SIG-M5 treated with dmso at 0.1 percent for 504 hours (cell line): ENCODE data around the gene NISCH.

ENCODE experiments used
- DNase-seq: peaks from one replicate; lab custom pipeline; 2025; ENCODE audit not compliant: unreplicated experiment; lab: John Stamatoyannopoulos, UW

The NISCH gene

GRCh38 chr3:52435246-52436101 is 19.9 kb upstream of the NISCH start:
- DNase-seq, result no peak

DNA sequence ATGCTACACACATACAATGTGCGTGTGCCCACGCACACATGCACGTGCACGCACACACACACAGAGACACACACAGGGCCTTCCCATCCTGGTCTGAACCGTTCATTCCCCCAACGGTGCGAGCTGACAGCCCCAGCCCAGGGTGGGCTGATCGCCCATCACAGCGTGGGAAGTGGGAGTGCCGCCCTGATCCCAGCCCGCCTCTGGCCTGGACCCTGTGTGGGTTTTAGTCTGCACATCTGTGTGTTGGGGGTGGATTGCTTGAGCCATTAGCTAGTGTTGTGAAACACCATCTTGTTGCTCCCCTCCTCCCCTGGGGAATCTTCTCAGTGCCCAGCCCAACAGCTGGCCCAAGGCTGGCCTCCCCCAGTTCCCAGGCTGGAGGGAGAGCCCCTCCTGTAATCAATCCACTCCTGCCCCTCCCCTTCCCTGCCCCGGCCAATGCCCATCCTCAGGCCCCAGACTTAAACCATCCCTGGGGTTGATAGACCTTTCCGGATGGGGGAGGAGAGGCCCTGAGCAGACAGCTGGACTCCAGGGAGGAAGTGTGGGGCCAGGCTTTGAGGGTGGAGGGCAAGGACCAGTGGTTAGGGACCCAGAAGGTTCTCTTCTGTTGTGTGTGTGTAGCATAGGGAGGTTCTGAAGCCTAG is 18.8 kb upstream of the NISCH start:
- no peak for DNase-seq

GRCh38 chr3:52437326-52438103 is 17.9 kb upstream of the NISCH start:
- DNase-seq, result no peak

GRCh38 chr3:52438104-52438376 is 17.4 kb upstream of the NISCH start:
- no peak for DNase-seq

GRCh38 chr3:52438579-52439425 is 16.6 kb upstream of the NISCH start:
- DNase-seq, result no peak

- DNase-seq, result no peak
Observed at GRCh38 chr3:52439426-52440248, 15.8 kb upstream of the NISCH start.

DNA sequence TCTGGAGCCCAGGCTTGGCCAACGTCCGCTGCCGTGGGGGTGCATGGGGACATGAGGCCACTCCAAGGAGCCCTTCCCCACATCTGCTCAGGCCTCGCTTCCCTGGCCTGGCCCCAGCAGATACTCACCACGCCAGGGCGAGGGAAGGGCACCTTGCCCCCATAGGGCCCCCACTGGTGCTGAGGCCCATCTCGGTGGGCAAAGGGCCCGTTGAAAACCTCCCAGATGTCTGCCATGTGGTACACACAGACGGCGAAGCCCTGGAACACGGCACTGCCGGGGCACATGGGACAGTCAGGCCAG is 15.2 kb upstream of the NISCH start:
- no peak for DNase-seq

DNA sequence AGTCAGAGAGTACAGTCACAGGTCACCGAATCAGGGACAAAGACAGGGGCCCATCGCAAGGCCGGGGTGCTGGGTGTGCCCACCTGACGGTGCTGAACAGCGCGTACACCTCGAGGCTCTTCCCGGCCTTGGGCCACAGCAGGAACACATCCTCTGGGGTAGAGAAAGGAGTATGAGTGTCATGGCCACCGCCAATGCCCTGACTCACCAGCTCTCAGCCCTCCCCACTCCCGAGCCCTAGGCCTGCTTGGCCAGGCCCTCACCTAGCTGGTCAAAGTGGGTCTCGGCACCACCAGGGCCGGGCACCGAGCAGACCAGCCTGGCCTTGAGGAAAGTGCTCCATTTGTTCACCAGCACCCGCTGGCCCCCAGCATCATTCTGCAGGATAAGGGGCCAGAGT is 14.7 kb upstream of the NISCH start:
- no peak for DNase-seq

DNA sequence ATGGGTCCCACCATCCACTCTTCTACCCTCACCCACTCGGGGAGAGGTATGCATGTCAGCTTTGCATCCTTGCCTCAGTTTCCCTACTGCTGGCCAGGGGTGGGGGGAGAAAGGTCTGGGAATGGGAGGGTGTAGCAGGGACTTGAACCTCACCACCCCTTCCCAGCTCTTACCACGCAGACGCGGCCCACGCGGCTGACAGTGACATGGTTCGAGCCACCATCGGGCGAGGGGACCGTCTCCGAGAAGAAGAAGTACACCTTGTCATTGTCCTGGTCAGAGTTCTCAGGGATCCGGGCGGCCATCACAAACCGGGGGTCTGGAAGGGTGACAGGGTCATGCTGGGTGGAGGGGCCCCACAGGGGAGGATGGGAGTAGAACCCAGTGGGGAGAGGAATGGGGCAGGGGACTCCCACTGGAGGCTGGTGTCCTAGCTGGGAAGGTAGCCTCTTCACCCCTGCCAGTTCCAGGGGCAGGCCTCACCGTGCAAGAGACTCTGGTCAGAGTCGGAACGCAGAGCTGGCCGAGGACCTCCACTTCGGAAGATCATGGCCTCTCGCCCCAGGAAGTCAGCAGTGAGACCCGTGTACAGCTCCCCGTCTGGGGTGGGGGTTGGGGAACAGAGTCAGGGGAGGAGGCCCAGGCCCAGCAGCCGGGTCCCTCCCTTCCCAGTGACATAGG is 14.2 kb upstream of the NISCH start:
- DNase-seq, result no peak

DNA sequence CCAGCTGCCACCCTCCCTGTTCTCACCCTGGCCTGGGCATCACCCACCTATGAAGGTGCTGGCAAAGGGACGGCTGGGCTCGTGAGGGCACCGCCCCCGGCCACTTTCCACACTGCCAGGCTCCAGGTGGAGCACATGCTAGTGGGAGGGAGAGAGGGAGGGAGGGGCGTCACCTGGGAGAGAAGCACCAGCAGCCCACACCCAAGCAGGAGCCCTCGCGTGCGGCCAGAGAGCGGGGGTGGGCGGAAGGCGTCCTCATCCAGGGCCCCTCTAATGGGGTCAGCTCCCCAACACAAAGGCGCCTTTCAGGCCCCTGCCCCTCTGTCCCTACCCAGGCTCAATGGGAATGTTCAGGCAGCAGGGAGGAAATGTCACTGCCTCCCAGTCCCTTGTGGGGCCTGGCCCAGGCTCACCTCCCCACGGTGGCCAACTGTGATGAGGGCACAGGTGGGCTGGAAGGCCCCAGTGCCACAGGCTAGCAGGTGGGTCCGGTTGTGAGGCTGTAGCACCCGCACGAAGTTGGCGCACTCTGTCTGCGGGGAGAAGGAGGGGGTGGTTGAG is 13.6 kb upstream of the NISCH start:
- DNase-seq, result no peak

DNA sequence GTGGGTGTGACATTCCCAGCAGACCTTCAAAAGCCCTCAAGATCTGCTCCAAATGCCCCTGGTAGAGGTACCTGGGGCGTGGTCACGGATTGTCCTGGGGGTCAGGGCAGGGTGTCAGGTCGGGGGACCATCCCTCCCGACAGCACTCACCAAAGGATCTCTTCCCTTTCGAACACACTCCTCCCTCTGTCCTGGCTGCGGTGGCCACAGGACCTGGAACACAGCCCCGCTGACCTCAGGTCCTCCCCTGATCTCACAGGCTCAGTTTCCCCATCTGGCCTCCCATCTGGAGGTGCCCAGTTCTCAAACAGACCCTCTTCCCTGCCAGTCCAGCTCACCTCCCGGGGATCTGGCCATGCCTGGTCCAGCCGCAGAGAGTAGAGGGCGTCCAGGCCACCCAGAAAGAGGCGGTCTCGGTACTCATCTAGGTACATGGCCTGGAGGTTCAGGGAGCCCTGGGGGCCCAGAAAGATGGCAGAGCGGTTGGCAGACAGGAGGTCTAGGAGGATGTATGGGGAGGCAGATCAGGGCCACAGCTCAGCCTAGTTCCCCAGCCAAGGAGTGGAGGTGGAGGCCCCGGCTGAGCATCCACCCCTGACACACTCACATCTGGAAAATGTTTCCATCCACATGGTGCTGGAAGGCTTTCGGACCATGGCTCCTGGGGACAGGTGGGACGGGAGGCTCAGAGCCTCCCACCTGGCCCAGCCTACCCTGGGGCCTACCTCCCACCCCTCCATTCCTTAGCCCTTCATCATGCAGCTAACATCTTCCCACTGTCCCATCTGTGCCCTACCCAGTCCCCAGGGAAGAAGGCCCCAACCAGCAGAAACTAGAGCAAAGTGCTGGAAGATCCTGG is 12.8 kb upstream of the NISCH start:
- no peak for DNase-seq

- DNase-seq, result no peak
Observed at GRCh38 chr3:52443268-52443610, 12.2 kb upstream of the NISCH start.

GRCh38 chr3:52443791-52444687 is 11.4 kb upstream of the NISCH start:
- no peak for DNase-seq

- DNase-seq, result peak; percentile 79
Observed at GRCh38 chr3:52444860-52445793, 10.3 kb upstream of the NISCH start, which contains the start of gene SEMA3G. SEMA3G (minus strand) TSS chr3:52445103; CDS start chr3:52445027, 76 bp downstream.

DNA sequence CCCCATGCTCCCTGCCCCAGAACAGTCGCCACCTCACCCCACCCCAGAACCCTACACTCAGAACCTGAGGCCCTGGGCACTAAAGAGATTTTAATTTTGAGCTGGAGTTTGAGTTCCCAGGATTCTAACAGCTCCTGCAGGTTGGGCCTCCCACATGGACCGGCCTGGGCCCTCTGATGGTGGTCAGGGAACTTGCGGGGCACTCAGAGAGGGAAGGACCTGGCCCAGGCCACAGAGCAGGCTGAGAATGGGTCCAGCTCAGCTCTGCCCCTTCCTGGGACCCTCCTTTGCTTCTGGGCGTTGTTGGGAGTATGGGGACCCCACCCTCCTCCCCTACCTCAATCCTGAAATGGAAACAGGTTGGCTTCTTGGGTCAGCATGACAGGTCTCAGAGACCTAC is 9.4 kb upstream of the NISCH start:
- no peak for DNase-seq

GRCh38 chr3:52446631-52447511 is 8.5 kb upstream of the NISCH start:
- DNase-seq, result peak; percentile 76
